Suprapubic skin (tissue), 4 donors: ENCODE results near the gene PSMB8. TPM values are rescaled to one million over a fixed set of nuclear protein-coding genes. Genes with fewer than 3 reads are reported as not detected.

Source experiments
- DNase-seq, 2 donors: peaks; one replicate each; pipeline ENCODE4 v3.0.0-alpha.2; 2019; ENCODE audit warnings: low spot score in 2 of 2
- H3K27ac ChIP-seq: fragments of 200-600 bp; sonication (generic); one replicate; pipeline ENCODE4 v1.5.1; 2019
- H3K27me3 ChIP-seq: fragments of 200-600 bp; sonication (generic); one replicate; pipeline ENCODE4 v1.5.1; 2019
- H3K36me3 ChIP-seq: fragments of 200-600 bp; sonication (generic); one replicate; pipeline ENCODE4 v1.5.1; 2019
- H3K4me1 ChIP-seq: fragments of 200-600 bp; sonication (generic); one replicate; pipeline ENCODE4 v1.5.1; 2019
- H3K4me3 ChIP-seq: fragments of 200-600 bp; sonication (generic); one replicate; pipeline ENCODE4 v1.5.1; 2019; ENCODE audit warnings: mild to moderate bottlenecking
- H3K9me3 ChIP-seq: fragments of 200-600 bp; sonication (generic); one replicate; pipeline ENCODE4 v1.5.1; 2019
- CTCF ChIP-seq, 2 donors: fragments of 200-600 bp in 1 of 2; fragments of 450-650 bp in 1 of 2; sonication (generic) in 1 of 2; IDR thresholded peaks; one replicate each; pipeline ENCODE4 v1.5.1; 2016 to 2019; ENCODE audit warnings: antibody characterized with exemption in 2 of 2, mild to moderate bottlenecking in 1 of 2, moderate library complexity in 1 of 2
- EP300 ChIP-seq: sonication (generic); formaldehyde crosslinking; IDR thresholded peaks from one replicate; pipeline ENCODE4 v1.6.1; 2017; ENCODE audit warnings: antibody characterized with exemption
- POLR2A ChIP-seq, 2 donors: fragments of 450-650 bp; IDR thresholded peaks; one replicate each; pipeline ENCODE4 v1.6.1; 2017; ENCODE audit warnings: antibody characterized with exemption in 2 of 2, mild to moderate bottlenecking in 2 of 2, moderate library complexity in 2 of 2
- POLR2AphosphoS5 ChIP-seq, 3 donors: sonication (generic); formaldehyde crosslinking; IDR thresholded peaks; one replicate each; pipeline ENCODE4 v1.6.1; 2017; ENCODE audit warnings: antibody characterized with exemption in 3 of 3
- WGBS: methylation state at CpG from one replicate; pipeline ENCODE4 v1.1.5; 2018; 5-methylcytosine and 5-hydroxymethylcytosine counted together
- total RNA-seq, 4 donors: library from RNA; depleted of rRNA; stranded (reverse); fragments of >200 nt; gene quantifications; one replicate each; pipeline ENCODE4 v1.1.0, GENCODE V29; 2016

Gene PSMB8
- total RNA-seq = 10 to 100 TPM; 43.6 to 62.7 (median 49.0) TPM

DNA sequence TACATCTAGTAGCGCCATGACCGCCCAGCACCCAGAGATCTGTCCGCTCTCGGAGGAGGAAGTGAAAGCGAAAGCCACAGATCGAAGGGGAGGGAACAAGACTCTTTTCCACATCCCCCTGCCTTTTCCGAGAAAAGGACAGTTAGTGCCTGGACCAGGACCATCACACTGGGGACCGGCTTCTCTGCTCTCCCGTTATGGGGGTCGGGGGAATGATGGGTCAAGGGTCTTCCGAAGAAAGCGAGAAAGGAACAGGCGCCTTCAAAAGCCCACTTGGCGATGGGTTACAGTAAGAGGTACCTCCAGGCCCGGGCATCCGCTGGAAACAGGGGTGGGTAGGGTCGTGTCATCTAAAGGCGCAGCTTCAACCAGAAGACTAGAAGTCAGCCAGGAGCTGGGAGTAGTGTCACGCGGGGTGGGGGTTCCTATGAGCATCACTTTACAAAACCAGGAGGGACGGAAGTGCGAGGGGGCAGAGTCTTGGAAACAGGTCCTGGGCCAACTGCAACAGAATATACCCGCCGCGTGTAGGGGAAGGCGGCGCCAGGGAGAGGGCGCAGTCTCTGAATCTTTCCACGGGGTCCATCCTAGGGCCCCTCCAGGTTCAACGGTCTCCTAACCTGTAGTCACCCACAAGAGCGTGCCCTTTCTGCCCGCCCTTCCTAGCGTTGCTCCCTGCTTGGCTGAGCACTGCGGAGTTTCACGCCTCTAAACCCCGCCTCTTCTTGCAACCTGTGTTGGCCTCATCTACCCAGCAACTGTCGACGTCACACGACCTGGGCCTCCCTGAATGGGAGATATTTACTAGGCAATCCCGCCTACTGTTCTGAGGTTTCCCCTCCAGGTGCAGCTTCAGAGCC, at the start of gene PSMB8:
Gene PSMB8 (minus strand): TSS at position 69 of the 860 bp plus-strand sequence. CDS start 51 bp downstream, at position 18.
- H3K4me1 ChIP-seq = peaks cover 33% of the 10 kb centered on the region
- H3K36me3 ChIP-seq = peaks cover 54% of the 10 kb centered on the region
- peak; percentile 71 to 84 (median 78) for TF ChIP-seq POLR2AphosphoS5 (IDR thresholded peaks at IDR 0.05)
- TF ChIP-seq CTCF (IDR thresholded peaks at IDR 0.05) = peak; percentile 5 to 11
- TF ChIP-seq POLR2A (IDR thresholded peaks at IDR 0.05) = peak in 1 of 2 donors; percentile 71
- TF ChIP-seq EP300 = no peak

GRCh38 chr6:32890831-32891230, 47.0 kb upstream of the PSMB8 start:
- no peak for TF ChIP-seq CTCF (IDR thresholded peaks at IDR 0.05)
- TF ChIP-seq EP300 = no peak
- no peak for TF ChIP-seq POLR2A (IDR thresholded peaks at IDR 0.05)
- TF ChIP-seq POLR2AphosphoS5 (IDR thresholded peaks at IDR 0.05) = no peak
- H3K9me3 ChIP-seq = no peaks in the 10 kb centered on the region
- H3K27ac ChIP-seq = no peak overlapping the region
- H3K27me3 ChIP-seq = no peaks in the 10 kb centered on the region
- H3K36me3 ChIP-seq = no peaks in the 10 kb centered on the region
- DNase-seq = no peak
- 39% methylated on average over 1 of the region's 1 CpG for WGBS
- H3K4me1 ChIP-seq = peaks cover 14% of the 10 kb centered on the region
- no peak overlapping the region for H3K4me3 ChIP-seq

More for the DNA sequence above, at the start of gene PSMB8:
- Histone ChIP-seq H3K27ac (peak within 1 kb of the TSS; percentile 95), H3K9me3 (no peaks in the 10 kb centered on the region), H3K27me3 (no peaks in the 10 kb centered on the region), H3K4me3 (peak within 1 kb of the TSS; percentile 69)
- WGBS = 1% methylated on average over 38 of the region's 40 CpGs
- peak; percentile 97 to 98 for DNase-seq

GRCh38 chr6:32889533-32889932, 45.7 kb upstream of the PSMB8 start:
- no peaks in the 10 kb centered on the region for H3K36me3 ChIP-seq
- no peak for TF ChIP-seq POLR2AphosphoS5 (IDR thresholded peaks at IDR 0.05)
- TF ChIP-seq CTCF (IDR thresholded peaks at IDR 0.05) = no peak
- no peak for TF ChIP-seq EP300
- no peak for TF ChIP-seq POLR2A (IDR thresholded peaks at IDR 0.05)
- WGBS = 31% methylated on average over 1 of the region's 1 CpG

DNA sequence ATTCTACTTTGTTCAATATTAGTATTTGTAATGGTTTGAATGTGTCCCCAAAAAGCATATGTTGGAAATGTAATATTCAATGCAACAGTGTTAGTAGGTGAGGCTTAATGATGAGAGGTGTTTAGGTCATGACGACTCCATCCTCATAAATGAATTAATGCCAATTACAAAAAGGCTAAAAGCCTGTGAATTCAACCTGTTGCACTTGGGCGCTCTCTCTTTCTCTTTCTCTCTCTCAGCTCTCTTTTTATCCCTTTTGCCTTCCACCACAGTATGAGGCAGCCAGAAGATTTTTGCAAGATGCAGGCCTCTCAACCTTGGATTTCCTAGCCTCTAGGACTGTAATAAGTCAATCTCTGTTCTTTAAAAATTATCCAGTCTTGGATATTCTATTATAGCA, 44.7 kb upstream of the PSMB8 start:
- WGBS = 74% methylated on average over 2 of the region's 2 CpGs
- peaks cover under 1% of the 10 kb centered on the region for H3K4me1 ChIP-seq
- H3K9me3 ChIP-seq = no peaks in the 10 kb centered on the region
- DNase-seq = no peak
- H3K4me3 ChIP-seq = no peak overlapping the region
- no peaks in the 10 kb centered on the region for H3K36me3 ChIP-seq
- no peak overlapping the region for H3K27ac ChIP-seq
- H3K27me3 ChIP-seq = no peaks in the 10 kb centered on the region
- no peak for TF ChIP-seq POLR2A (IDR thresholded peaks at IDR 0.05)
- no peak for TF ChIP-seq EP300
- TF ChIP-seq POLR2AphosphoS5 (IDR thresholded peaks at IDR 0.05) = no peak
- TF ChIP-seq CTCF (IDR thresholded peaks at IDR 0.05) = no peak

More at GRCh38 chr6:32889533-32889932, 45.7 kb upstream of the PSMB8 start:
- H3K27ac ChIP-seq = no peak overlapping the region
- peaks cover 4% of the 10 kb centered on the region for H3K4me1 ChIP-seq
- H3K9me3 ChIP-seq = no peaks in the 10 kb centered on the region
- H3K4me3 ChIP-seq = no peak overlapping the region
- no peak for DNase-seq
- no peaks in the 10 kb centered on the region for H3K27me3 ChIP-seq

- TF ChIP-seq POLR2AphosphoS5 (IDR thresholded peaks at IDR 0.05) (no peak), CTCF (IDR thresholded peaks at IDR 0.05) (no peak), POLR2A (IDR thresholded peaks at IDR 0.05) (no peak), EP300 (no peak)
- Histone ChIP-seq H3K9me3 (no peaks in the 10 kb centered on the region), H3K4me3 (no peak overlapping the region), H3K4me1 (no peaks in the 10 kb centered on the region), H3K27ac (no peak overlapping the region), H3K36me3 (no peaks in the 10 kb centered on the region), H3K27me3 (no peaks in the 10 kb centered on the region)
- DNase-seq = no peak
- WGBS = 80% methylated on average over 5 of the region's 5 CpGs
Measured at GRCh38 chr6:32887616-32888015, 43.8 kb upstream of the PSMB8 start.
